ENCODE measurements around the gene CDHR5. TPM values are rescaled to one million over a fixed set of nuclear protein-coding genes. Genes with fewer than 3 reads are reported as not detected.

CDHR5 gene
- total and polyA plus RNA-seq, 3 donors from 2014 or later = 0.12 to 2.3 (median 0.63) TPM

- Histone ChIP-seq H3K4me1 (peaks cover 51% of the 10 kb centered on the region), H3K27me3 (no peaks in the 10 kb centered on the region), H3K9me3 (no peaks in the 10 kb centered on the region), H3K4me3 (peak overlapping the region; percentile 80 to 86), H3K27ac (no peak overlapping the region), H3K36me3 (ENCODE audit: low read depth, missing control alignments) (no peaks in the 10 kb centered on the region)
- TF ChIP-seq POLR2A (IDR thresholded peaks at IDR 0.05) = no peak
- TF ChIP-seq CTCF (IDR thresholded peaks at IDR 0.05) = no peak
- 29 to 34% methylated on average over 6 of the region's 6 CpGs for WGBS, 2 donors
- intact Hi-C loops (cut with DNase I; ENCODE audit: low total_unique reads) = no loop called here
- no peak for DNase-seq
Measured at GRCh38 chr11:577611-577894, 47.2 kb downstream of the CDHR5 start.

GRCh38 chr11:576811-577610, 47.7 kb downstream of the CDHR5 start:
- H3K27me3 ChIP-seq = no peaks in the 10 kb centered on the region
- H3K4me1 ChIP-seq = peaks cover 51% of the 10 kb centered on the region
- H3K27ac ChIP-seq = peak overlapping the region in 1 of 2 donors; percentile 92
- peak overlapping the region; percentile 80 to 86 for H3K4me3 ChIP-seq
- intact Hi-C loops (cut with DNase I; ENCODE audit: low total_unique reads) = no loop called here
- H3K9me3 ChIP-seq = no peaks in the 10 kb centered on the region
- H3K36me3 ChIP-seq (ENCODE audit: low read depth, missing control alignments) = no peaks in the 10 kb centered on the region
- TF ChIP-seq POLR2A (IDR thresholded peaks at IDR 0.05) (no peak), CTCF (IDR thresholded peaks at IDR 0.05) (no peak)
- no peak for DNase-seq
- WGBS, 2 donors = 2 to 4% methylated on average over 19 to 36 of the region's 48 CpGs

GRCh38 chr11:575996-576768, 48.6 kb downstream of the CDHR5 start, which contains the start of gene PHRF1:
TSS of gene PHRF1 (plus strand) at chr11:576470. CDS start at chr11:581513, 5,043 bp downstream.
- peak within 1 kb of the TSS; percentile 80 to 86 for H3K4me3 ChIP-seq
- DNase-seq = peak; percentile 96
- no peaks in the 10 kb centered on the region for H3K27me3 ChIP-seq
- H3K4me1 ChIP-seq = peaks cover 51% of the 10 kb centered on the region
- H3K9me3 ChIP-seq = no peaks in the 10 kb centered on the region
- WGBS, 2 donors = 0% methylated on average over 21 to 42 of the region's 99 CpGs
- TF ChIP-seq CTCF (IDR thresholded peaks at IDR 0.05) (peak in 1 of 3 experiments; percentile 11), POLR2A (IDR thresholded peaks at IDR 0.05) (no peak)
- peak within 1 kb of the TSS; percentile 92 to 97 for H3K27ac ChIP-seq
- intact Hi-C loops (cut with DNase I; ENCODE audit: low total_unique reads) = no loop called here
- no peaks in the 10 kb centered on the region for H3K36me3 ChIP-seq (ENCODE audit: low read depth, missing control alignments)

- Histone ChIP-seq H3K27ac (peak overlapping the region; percentile 75 to 82), H3K27me3 (no peaks in the 10 kb centered on the region), H3K4me1 (peaks cover 51% of the 10 kb centered on the region), H3K36me3 (ENCODE audit: low read depth, missing control alignments) (no peaks in the 10 kb centered on the region), H3K9me3 (no peaks in the 10 kb centered on the region), H3K4me3 (peak overlapping the region; percentile 72 to 83)
- DNase-seq = no peak
- TF ChIP-seq POLR2A (IDR thresholded peaks at IDR 0.05) = no peak
- WGBS, 2 donors = 0 to 2% methylated on average over 10 to 18 of the region's 81 CpGs
- intact Hi-C loops (cut with DNase I; ENCODE audit: low total_unique reads) = no loop called here
Measured at GRCh38 chr11:575313-575995, 49.3 kb downstream of the CDHR5 start.

Measured in testis (tissue), 3 donors.